Hepatocyte (in vitro differentiated cells): ENCODE results near the gene ABCC11.

Experiments used
- EZH2phosphoT487 ChIP-seq: fragments of 200-600 bp; sonication (generic); IDR thresholded peaks from one replicate; pipeline ENCODE4 v1.6.1; 2018; ENCODE audit warnings: antibody characterized with exemption, mild to moderate bottlenecking, low read depth, moderate library complexity; ENCODE audit not compliant: unreplicated experiment, severe bottlenecking
- TF ChIP-seq, protein P1 (sequence below): fragments of 200-600 bp; sonication (generic); IDR thresholded peaks from 2 replicates; pipeline ENCODE4 v1.5.1; 2016; ENCODE audit warnings: antibody characterized with exemption, mild to moderate bottlenecking; ENCODE audit not compliant: poor library complexity

- TF ChIP-seq, protein P1, sequence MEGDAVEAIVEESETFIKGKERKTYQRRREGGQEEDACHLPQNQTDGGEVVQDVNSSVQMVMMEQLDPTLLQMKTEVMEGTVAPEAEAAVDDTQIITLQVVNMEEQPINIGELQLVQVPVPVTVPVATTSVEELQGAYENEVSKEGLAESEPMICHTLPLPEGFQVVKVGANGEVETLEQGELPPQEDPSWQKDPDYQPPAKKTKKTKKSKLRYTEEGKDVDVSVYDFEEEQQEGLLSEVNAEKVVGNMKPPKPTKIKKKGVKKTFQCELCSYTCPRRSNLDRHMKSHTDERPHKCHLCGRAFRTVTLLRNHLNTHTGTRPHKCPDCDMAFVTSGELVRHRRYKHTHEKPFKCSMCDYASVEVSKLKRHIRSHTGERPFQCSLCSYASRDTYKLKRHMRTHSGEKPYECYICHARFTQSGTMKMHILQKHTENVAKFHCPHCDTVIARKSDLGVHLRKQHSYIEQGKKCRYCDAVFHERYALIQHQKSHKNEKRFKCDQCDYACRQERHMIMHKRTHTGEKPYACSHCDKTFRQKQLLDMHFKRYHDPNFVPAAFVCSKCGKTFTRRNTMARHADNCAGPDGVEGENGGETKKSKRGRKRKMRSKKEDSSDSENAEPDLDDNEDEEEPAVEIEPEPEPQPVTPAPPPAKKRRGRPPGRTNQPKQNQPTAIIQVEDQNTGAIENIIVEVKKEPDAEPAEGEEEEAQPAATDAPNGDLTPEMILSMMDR: peak; percentile 87
- no peak for TF ChIP-seq EZH2phosphoT487
These were observed 90.5 kb downstream of the ABCC11 start for GRCh38 chr16:48156790-48157209.
